HCT116 (cell line): ENCODE measurements around the gene PDZD4. TPM values are rescaled to one million over a fixed set of nuclear protein-coding genes. Genes with fewer than 3 reads are reported as not detected.

ENCODE experiments used
- ATAC-seq: fragments of 200-7000 bp; cut with Tn5 transposase; 2 replicates; pipeline ENCODE4 v1.9.1; 2020; ENCODE audit warnings: mild to moderate bottlenecking, moderate library complexity
- BruUV-seq: library from RNA; stranded (reverse); fragments of 400-500 nt; replicated peaks from 2 replicates; lab custom pipeline; 2021; lab: Mats Ljungman, UMichigan
- CTCF ChIA-PET: fragments of 300-600 bp; sonication (Branson Sonifier 250); formaldehyde crosslinking; loops from one replicate; lab custom pipeline; 2021; ENCODE audit warnings: antibody characterized with exemption; lab: Charles Lee
- POLR2A ChIA-PET: fragments of 300-600, 350-600 bp; sonication (Branson Sonifier 250); formaldehyde crosslinking; loops from one replicate; lab custom pipeline; 2021; ENCODE audit warnings: antibody characterized with exemption; lab: Charles Lee
- RAD21 ChIA-PET, 2 experiments: fragments of 300-600 bp; sonication (Branson Sonifier 250); formaldehyde crosslinking; loops; one replicate each; lab custom pipeline; 2023; ENCODE audit warnings: low total read pairs in 2 of 2; ENCODE audit not compliant: uncharacterized antibody in 2 of 2, unreplicated experiment in 2 of 2, low non-redundant PET in 1 of 2; lab: Charles Lee
- DNase-seq: peaks from one replicate; pipeline ENCODE4 v3.0.0-alpha.2; 2010; ENCODE audit warnings: low read depth, low spot score
- H2AFZ ChIP-seq: fragments of 200-600 bp; shearing (Covaris generic), sonication (generic); 2 replicates; pipeline ENCODE4 v1.6.1; 2017; ENCODE audit warnings: low read depth, mixed run types, mixed read lengths, antibody characterized with exemption, low read length; ENCODE audit not compliant: poor library complexity, severe bottlenecking
- H3K27ac ChIP-seq: 2 replicates; pipeline ENCODE4 v1.5.1; 2012; ENCODE audit warnings: low read depth, low read length
- H3K27me3 ChIP-seq: fragments of 200-600 bp; sonication (generic); 2 replicates; pipeline ENCODE4 v1.6.1; 2016; ENCODE audit warnings: mixed run types, low read length, mixed read lengths; ENCODE audit not compliant: insufficient read depth
- H3K36me3 ChIP-seq, 2 experiments: fragments of 200-500 bp in 1 of 2; fragments of 200-600 bp in 1 of 2; sonication (Bioruptor generic) in 1 of 2; sonication (generic) in 1 of 2; 2 replicates each; pipeline versions ENCODE4 v1.5.1 to v1.6.1; 2014 to 2016; ENCODE audit warnings: low read length in 2 of 2, inconsistent platforms in 1 of 2, mixed read lengths in 1 of 2, mixed run types in 1 of 2; ENCODE audit not compliant: insufficient read depth in 2 of 2, control insufficient read depth in 1 of 2
- H3K4me1 ChIP-seq, 2 experiments: fragments of 200-600 bp in 1 of 2; sonication (generic) in 1 of 2; 2 replicates each; pipeline versions ENCODE4 v1.5.1 to v1.6.1; 2012 to 2017; ENCODE audit warnings: low read length in 2 of 2, inconsistent platforms in 1 of 2, mild to moderate bottlenecking in 1 of 2, mixed read lengths in 1 of 2, mixed run types in 1 of 2, moderate library complexity in 1 of 2; ENCODE audit not compliant: insufficient read depth in 2 of 2, control insufficient read depth in 1 of 2
- H3K4me2 ChIP-seq: fragments of 200-600 bp; sonication (generic); 2 replicates; pipeline ENCODE4 v1.6.1; 2017; ENCODE audit warnings: mixed run types, low read length, mixed read lengths
- H3K4me3 ChIP-seq, 2 experiments: fragments of 200-600 bp in 1 of 2; sonication (generic) in 1 of 2; replicated peaks in 1 of 2; 2 replicates each; pipeline ENCODE4 v1.5.1; 2011 to 2016; ENCODE audit warnings: low read length in 2 of 2, control low read depth in 1 of 2, low read depth in 1 of 2, mild to moderate bottlenecking in 1 of 2, mixed read lengths in 1 of 2, mixed run types in 1 of 2
- H3K79me2 ChIP-seq: fragments of 200-600 bp; sonication (generic); 2 replicates; pipeline ENCODE4 v1.6.1; 2017; ENCODE audit warnings: mild to moderate bottlenecking, mixed run types, low read length, moderate library complexity, mixed read lengths; ENCODE audit not compliant: insufficient read depth
- H3K9ac ChIP-seq: fragments of 200-600 bp; sonication (generic); 2 replicates; pipeline ENCODE4 v1.6.1; 2016; ENCODE audit warnings: low read length, mixed read lengths
- H3K9me2 ChIP-seq: fragments of 200-600 bp; sonication (generic), shearing (Covaris generic); 2 replicates; pipeline ENCODE4 v1.6.1; 2017; ENCODE audit warnings: mixed run types, mild to moderate bottlenecking, moderate library complexity; ENCODE audit not compliant: insufficient read depth
- H3K9me3 ChIP-seq, 2 experiments: fragments of 200-500 bp in 1 of 2; fragments of 200-600 bp in 1 of 2; sonication (Bioruptor generic) in 1 of 2; sonication (generic) in 1 of 2; 2 replicates each; pipeline ENCODE4 v1.6.1; 2014 to 2017; ENCODE audit warnings: low read length in 2 of 2, mixed read lengths in 2 of 2, inconsistent platforms in 1 of 2, low read depth in 1 of 2, mild to moderate bottlenecking in 1 of 2, mixed run types in 1 of 2, moderate library complexity in 1 of 2; ENCODE audit not compliant: control insufficient read depth in 1 of 2, insufficient read depth in 1 of 2
- H4K20me1 ChIP-seq: fragments of 200-600 bp; sonication (generic), shearing (Covaris generic); 2 replicates; pipeline ENCODE4 v1.6.1; 2017; ENCODE audit warnings: mixed run types, mild to moderate bottlenecking, moderate library complexity; ENCODE audit not compliant: insufficient read depth
- ATF3 ChIP-seq: IDR thresholded peaks from 2 replicates; pipeline ENCODE4 v1.6.1; 2012
- CBX3 ChIP-seq: IDR thresholded peaks from 2 replicates; pipeline ENCODE4 v1.6.1; 2012; ENCODE audit warnings: low read depth
- CEBPB ChIP-seq: IDR thresholded peaks from 2 replicates; pipeline ENCODE4 v1.6.1; 2012; ENCODE audit warnings: low read depth
- CTCF ChIP-seq, 3 experiments: fragments of 200-600 bp in 1 of 3; sonication (generic) in 1 of 3; IDR thresholded peaks in 2 of 3; conservative IDR thresholded peaks in 1 of 3; 2 replicates each; pipeline ENCODE4 v1.5.1; 2012 to 2017; ENCODE audit warnings: low read depth in 2 of 3, low read length in 2 of 3, antibody characterized with exemption in 1 of 3, borderline replicate concordance in 1 of 3, control low read depth in 1 of 3, mild to moderate bottlenecking in 1 of 3, mixed read lengths in 1 of 3, mixed run types in 1 of 3, moderate library complexity in 1 of 3; ENCODE audit not compliant: insufficient read depth in 1 of 3
- EGR1 ChIP-seq: IDR thresholded peaks from 2 replicates; pipeline ENCODE4 v1.6.1; 2012; ENCODE audit warnings: low read depth
- ELF1 ChIP-seq: IDR thresholded peaks from 2 replicates; pipeline ENCODE4 v1.6.1; 2012; ENCODE audit warnings: low read depth, borderline replicate concordance
- EZH2 ChIP-seq: fragments of 200-600 bp; sonication (generic); IDR thresholded peaks from 2 replicates; pipeline ENCODE4 v1.6.1; 2017; ENCODE audit warnings: antibody characterized with exemption, mixed run types
- FOSL1 ChIP-seq: IDR thresholded peaks from 2 replicates; pipeline ENCODE4 v1.6.1; 2012; ENCODE audit warnings: low read depth
- JUND ChIP-seq: IDR thresholded peaks from 2 replicates; pipeline ENCODE4 v1.6.1; 2012
- MAX ChIP-seq: IDR thresholded peaks from 2 replicates; pipeline ENCODE4 v1.6.1; 2012
- POLR2A ChIP-seq: IDR thresholded peaks from 2 replicates; pipeline ENCODE4 v1.7.0; 2011; ENCODE audit warnings: borderline replicate concordance; ENCODE audit not compliant: insufficient read depth, insufficient read length; ENCODE audit errors: extremely low read depth
- POLR2AphosphoS5 ChIP-seq: IDR thresholded peaks from 2 replicates; pipeline ENCODE4 v1.6.1; 2011; ENCODE audit warnings: mild to moderate bottlenecking, low read depth, low read length, moderate library complexity
- RAD21 ChIP-seq: IDR thresholded peaks from 2 replicates; pipeline ENCODE4 v1.6.1; 2012; ENCODE audit warnings: low read depth, mild to moderate bottlenecking
- REST ChIP-seq: IDR thresholded peaks from 2 replicates; pipeline ENCODE4 v1.6.1; 2012; ENCODE audit warnings: low read depth
- SIN3A ChIP-seq: IDR thresholded peaks from 2 replicates; pipeline ENCODE4 v1.6.1; 2012; ENCODE audit warnings: low read depth
- SRF ChIP-seq: IDR thresholded peaks from 2 replicates; pipeline ENCODE4 v1.6.1; 2012; ENCODE audit warnings: low read depth
- TCF7L2 ChIP-seq: IDR thresholded peaks from 2 replicates; pipeline ENCODE4 v1.7.0; 2011; ENCODE audit warnings: borderline replicate concordance, inconsistent platforms; ENCODE audit not compliant: insufficient read depth, insufficient read length; ENCODE audit errors: extremely low read depth
- ZBTB33 ChIP-seq: IDR thresholded peaks from 2 replicates; pipeline ENCODE4 v1.6.1; 2011; ENCODE audit warnings: mild to moderate bottlenecking, low read length, moderate library complexity; ENCODE audit not compliant: insufficient replicate concordance; ENCODE audit errors: extremely low read depth
- ZNF274 ChIP-seq: fragments of 200-500 bp; sonication (Bioruptor generic); IDR thresholded peaks from 2 replicates; pipeline ENCODE4 v1.6.1; 2014; ENCODE audit warnings: mild to moderate bottlenecking, low read depth, low read length, inconsistent platforms
- intact Hi-C: fragments of 100-400 bp; cut with micrococcal nuclease; formaldehyde crosslinking; loops from 2 replicates; pipeline ENCODE4 v1.10.0; 2022
- total RNA-seq: library from RNA; stranded (reverse); gene quantifications from one replicate; pipeline ENCODE4 v1.2.1, GENCODE V29; 2021; ENCODE audit not compliant: unreplicated experiment

Gene PDZD4
- total RNA-seq, 1 experiment from 2014 or later: 0.30 TPM

- H2AFZ ChIP-seq: no peak overlapping the region
- H3K9me2 ChIP-seq: no peaks in the 10 kb centered on the region
- no peaks in the 10 kb centered on the region for H3K36me3 ChIP-seq
- ChIA-PET RAD21 (no interaction called here), CTCF (no interaction called here), POLR2A (no interaction called here)
- H3K9ac ChIP-seq: no peak overlapping the region
- intact Hi-C loops: no loop called here
- DNase-seq: no peak
- TF ChIP-seq SRF (no peak), ZBTB33 (no peak), ATF3 (no peak), FOSL1 (no peak), CTCF (IDR thresholded peaks at IDR 0.05 in 2 of 3, conservative IDR thresholded peaks at IDR 0.05 in 1 of 3; ENCODE audit: borderline replicate concordance in 1 of 3, insufficient read depth in 1 of 3, low read depth in 2 of 3, low read length in 2 of 3) (no peak), CEBPB (no peak), SIN3A (no peak), POLR2AphosphoS5 (no peak), ELF1 (no peak), JUND (no peak), EGR1 (no peak), MAX (no peak), POLR2A (no peak), CBX3 (no peak), RAD21 (no peak), ZNF274 (no peak), TCF7L2 (no peak), EZH2 (no peak), REST (no peak)
- no peaks in the 10 kb centered on the region for H3K4me1 ChIP-seq
- no TSS peak for BruUV-seq
- H3K4me2 ChIP-seq: no peak overlapping the region
- no peaks in the 10 kb centered on the region for H3K9me3 ChIP-seq
- no peaks in the 10 kb centered on the region for H4K20me1 ChIP-seq
- no peak for ATAC-seq
- no peak overlapping the region for H3K27ac ChIP-seq
- H3K4me3 ChIP-seq: no peak overlapping the region
- H3K79me2 ChIP-seq: no peaks in the 10 kb centered on the region
- H3K27me3 ChIP-seq: peaks cover 6% of the 10 kb centered on the region; the same call in 1 of the 2 replicates
Measured at GRCh38 chrX:153857348-153857903, 27.1 kb upstream of the PDZD4 start.
